ENCODE measurements around the gene BCAS1.

Gene BCAS1

DNA sequence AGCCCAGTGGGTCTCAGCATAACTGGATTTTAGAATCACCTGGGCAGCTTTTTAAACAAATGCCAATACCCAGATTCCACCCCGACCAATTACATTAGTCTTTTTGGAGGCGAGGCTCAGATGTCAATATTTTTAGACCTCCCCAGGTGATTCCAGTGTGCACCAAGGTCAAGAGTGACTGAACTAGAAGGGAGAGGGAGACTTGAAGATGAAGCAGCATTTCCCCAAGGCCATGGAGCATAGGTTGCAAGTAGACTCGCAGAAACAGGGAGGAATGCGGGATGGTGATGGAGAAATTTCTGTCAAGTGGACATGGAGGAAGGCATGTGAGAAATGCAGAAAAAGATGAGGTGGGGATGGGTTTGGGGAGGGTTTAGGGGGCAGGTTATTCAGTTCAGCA lies 64.9 kb downstream of the BCAS1 start:
- TF ChIP-seq, protein P1, sequence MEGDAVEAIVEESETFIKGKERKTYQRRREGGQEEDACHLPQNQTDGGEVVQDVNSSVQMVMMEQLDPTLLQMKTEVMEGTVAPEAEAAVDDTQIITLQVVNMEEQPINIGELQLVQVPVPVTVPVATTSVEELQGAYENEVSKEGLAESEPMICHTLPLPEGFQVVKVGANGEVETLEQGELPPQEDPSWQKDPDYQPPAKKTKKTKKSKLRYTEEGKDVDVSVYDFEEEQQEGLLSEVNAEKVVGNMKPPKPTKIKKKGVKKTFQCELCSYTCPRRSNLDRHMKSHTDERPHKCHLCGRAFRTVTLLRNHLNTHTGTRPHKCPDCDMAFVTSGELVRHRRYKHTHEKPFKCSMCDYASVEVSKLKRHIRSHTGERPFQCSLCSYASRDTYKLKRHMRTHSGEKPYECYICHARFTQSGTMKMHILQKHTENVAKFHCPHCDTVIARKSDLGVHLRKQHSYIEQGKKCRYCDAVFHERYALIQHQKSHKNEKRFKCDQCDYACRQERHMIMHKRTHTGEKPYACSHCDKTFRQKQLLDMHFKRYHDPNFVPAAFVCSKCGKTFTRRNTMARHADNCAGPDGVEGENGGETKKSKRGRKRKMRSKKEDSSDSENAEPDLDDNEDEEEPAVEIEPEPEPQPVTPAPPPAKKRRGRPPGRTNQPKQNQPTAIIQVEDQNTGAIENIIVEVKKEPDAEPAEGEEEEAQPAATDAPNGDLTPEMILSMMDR (IDR thresholded peaks at IDR 0.05; ENCODE audit: low read depth, low read length, missing control alignments), result no peak
- no peak overlapping the region for H3K4me3 ChIP-seq (replicated peaks; ENCODE audit: low read depth, low read length)
- no peak for DNase-seq (ENCODE audit: extremely low read depth, low read depth)

DNA sequence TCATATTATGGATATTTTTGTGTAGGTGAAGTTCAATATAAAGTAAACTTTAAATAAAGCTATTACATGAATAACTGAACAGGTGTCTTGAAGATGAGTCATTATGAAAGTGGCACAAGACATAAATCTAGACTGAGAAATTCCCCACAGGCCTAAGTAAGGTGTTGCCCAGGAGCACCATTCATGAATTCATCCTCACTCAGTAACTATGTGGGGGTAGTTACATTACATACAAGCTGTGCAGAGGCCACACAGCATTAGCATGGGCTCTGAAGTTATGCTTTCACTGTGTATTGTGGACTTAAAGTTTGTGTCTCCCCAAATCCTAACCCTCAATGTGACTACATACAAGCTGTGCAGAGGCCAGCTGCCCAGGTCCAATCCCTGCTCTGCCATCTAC lies 65.9 kb downstream of the BCAS1 start:
- TF ChIP-seq, protein P1 (IDR thresholded peaks at IDR 0.05; ENCODE audit: low read depth, low read length, missing control alignments), result no peak
- H3K4me3 ChIP-seq (replicated peaks; ENCODE audit: low read depth, low read length), result no peak overlapping the region
- DNase-seq (ENCODE audit: extremely low read depth, low read depth), result no peak

- no peak overlapping the region for H3K4me3 ChIP-seq (replicated peaks; ENCODE audit: low read depth, low read length)
- TF ChIP-seq, protein P1 (IDR thresholded peaks at IDR 0.05; ENCODE audit: low read depth, low read length, missing control alignments), result no peak
- DNase-seq (ENCODE audit: extremely low read depth, low read depth), result no peak
Measured at GRCh38 chr20:54002741-54003140, 67.7 kb downstream of the BCAS1 start.

DNA sequence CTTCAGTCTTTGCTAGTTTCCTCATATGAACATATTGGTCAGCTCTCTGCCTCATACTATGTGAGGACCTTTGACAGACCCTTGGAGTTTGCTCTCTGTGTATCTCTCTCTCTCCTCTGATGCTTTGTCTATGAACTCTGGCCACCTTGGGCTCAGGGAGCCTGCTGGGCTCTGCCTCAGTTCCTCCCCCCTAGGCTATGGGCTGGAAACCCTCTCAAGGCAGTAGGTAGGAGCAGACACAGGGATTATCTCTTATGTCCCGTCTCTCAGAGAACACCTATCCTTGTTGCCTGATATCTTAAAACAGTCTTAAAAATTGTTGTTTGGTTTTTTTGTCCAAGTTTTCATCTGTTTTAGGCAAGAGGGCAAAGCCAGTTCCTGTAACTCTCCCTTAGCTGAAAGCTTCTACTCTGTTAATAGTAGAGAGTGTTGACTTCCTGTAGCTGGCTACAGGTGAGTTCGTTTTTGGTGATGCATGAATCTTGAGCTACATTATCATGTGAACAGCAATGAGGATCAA lies 68.3 kb downstream of the BCAS1 start:
- no peak overlapping the region for H3K4me3 ChIP-seq (replicated peaks; ENCODE audit: low read depth, low read length)
- TF ChIP-seq, protein P1 (IDR thresholded peaks at IDR 0.05; ENCODE audit: low read depth, low read length, missing control alignments), result no peak
- no peak for DNase-seq (ENCODE audit: extremely low read depth, low read depth)

DNA sequence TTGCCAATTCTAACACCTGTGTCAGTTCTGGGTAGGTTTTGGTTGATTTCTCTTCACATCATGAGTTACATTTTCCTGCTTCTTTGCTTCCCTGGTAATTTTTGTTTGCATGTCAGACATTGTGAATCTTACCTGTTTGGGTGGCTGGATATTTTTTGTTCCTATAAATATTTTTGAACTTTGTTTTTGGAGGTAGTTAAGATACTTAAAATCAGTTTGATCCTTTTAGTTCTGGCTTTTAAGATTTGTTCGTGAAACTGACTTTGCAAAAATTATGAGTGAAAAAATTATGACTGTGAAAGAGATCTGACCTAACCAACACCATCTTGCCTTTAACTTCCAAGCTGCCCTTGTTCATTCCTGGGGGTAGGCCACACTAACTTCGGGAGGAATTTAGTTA lies 69.5 kb downstream of the BCAS1 start:
- TF ChIP-seq, protein P1 (IDR thresholded peaks at IDR 0.05; ENCODE audit: low read depth, low read length, missing control alignments), result no peak
- no peak for DNase-seq (ENCODE audit: extremely low read depth, low read depth)

DNA sequence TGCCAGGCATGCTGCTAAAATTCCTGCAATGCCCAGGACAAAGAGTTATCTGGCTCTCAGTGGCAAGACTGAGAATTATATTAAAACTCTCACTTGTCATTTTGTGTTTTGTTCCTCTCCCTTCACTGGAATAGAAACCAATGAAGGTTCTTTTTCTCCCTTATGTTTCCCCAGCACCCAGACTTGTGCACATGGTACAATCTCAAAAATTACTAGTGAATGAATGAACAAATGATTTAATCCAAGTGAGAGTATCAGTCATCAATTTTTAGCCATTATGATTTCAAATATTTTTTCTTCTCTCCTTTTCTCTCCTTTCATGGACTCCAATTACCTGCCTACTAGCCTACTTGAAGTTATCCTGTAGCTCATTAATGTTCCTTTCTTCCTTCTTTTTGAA lies 70.1 kb downstream of the BCAS1 start:
- TF ChIP-seq, protein P1 (IDR thresholded peaks at IDR 0.05; ENCODE audit: low read depth, low read length, missing control alignments), result no peak
- H3K4me3 ChIP-seq (replicated peaks; ENCODE audit: low read depth, low read length), result no peak overlapping the region
- no peak for DNase-seq (ENCODE audit: extremely low read depth, low read depth)

More for the DNA sequence above, 69.5 kb downstream of the BCAS1 start:
- no peak overlapping the region for H3K4me3 ChIP-seq (replicated peaks; ENCODE audit: low read depth, low read length)

DNA sequence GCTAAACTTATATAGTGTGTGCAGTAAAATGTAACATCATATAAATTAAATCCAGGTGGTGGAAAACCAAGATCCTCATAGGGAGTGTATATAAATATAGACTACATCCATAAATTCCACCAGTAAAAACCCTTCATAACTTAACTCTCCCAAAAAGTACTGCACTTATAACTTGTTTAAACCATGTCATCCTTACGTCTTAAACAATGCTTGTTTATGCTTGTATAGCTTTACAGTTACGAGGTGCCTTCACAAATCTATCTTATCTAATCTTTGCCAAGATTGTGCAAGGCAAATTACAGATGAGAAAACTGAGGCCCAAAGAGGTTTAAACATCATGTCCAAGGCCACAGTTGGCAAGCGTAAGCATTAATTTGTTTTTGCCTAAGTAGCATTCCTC lies 71.3 kb downstream of the BCAS1 start:
- H3K4me3 ChIP-seq (replicated peaks; ENCODE audit: low read depth, low read length), result no peak overlapping the region
- TF ChIP-seq, protein P1 (IDR thresholded peaks at IDR 0.05; ENCODE audit: low read depth, low read length, missing control alignments), result no peak
- no peak for DNase-seq (ENCODE audit: extremely low read depth, low read depth)

Data from HFF-Myc (cell line).